HG03280 (cell line): ENCODE measurements around the gene FAM216A.
A peak's percentile ranks its signal among the peaks of the same experiment; 100 is the strongest.
"Not testable (repeated sequence)": the region's sequence is repeated elsewhere in the genome, so short reads cannot be mapped to it uniquely, and the experiment has no call there.

Source experiments
- ATAC-seq: cut with Tn5 transposase; IDR thresholded peaks from one replicate; pipeline ENCODE4 v1.9.1; 2021; ENCODE audit warnings: mild to moderate bottlenecking, moderate library complexity; ENCODE audit not compliant: unreplicated experiment

The FAM216A gene

DNA sequence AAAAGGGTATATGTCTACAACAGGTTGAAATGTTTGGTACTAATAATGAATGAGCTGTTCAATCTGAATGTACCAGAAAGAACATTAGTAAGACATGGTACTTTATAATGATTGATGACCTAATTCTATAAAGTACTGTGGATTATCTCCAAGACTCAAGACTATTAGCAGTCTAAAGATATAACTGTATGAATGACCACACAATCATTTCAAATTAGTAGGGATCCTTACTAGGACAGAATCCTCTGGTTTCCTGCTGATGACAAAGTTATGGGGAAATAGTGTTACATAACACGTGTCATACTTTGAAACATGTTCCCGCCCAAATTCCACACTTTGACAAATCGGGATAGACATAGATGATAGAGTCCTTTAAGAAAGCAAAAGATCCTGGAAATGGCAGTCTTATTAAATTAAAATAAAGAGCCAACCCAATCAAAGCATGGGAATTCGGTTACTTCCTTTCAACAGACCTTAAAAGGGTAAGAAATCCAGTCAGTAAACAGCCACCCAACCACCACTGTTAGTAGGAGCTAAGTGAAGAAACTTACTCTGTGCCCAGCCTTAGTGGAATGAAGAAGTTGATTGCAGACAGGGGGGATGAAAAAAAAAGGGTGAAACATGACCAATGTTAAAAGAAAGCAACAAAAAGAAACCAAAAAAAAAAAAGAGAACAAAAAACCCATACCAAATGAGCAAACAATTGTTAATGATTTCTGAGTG is 30.5 kb downstream of the FAM216A start:
- ATAC-seq = no peak

DNA sequence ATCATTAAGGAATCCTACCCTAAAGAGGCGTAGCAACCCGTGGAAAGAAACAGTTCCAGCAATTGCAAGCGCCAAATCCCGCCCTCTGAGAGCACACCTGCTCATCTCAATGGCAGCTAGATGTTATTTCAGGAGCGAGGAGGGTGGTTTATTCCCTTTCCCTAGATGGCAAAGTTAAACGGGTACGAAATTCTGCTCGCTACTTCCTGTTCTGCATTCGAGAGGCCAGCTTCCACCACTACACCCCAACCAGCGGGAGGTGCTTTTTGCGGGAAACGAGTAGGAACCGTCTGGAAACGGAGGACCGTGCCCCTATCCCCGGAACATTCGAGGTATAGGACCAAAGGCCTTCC is 32.7 kb downstream of the FAM216A start:
- ATAC-seq = peak; percentile 10

DNA sequence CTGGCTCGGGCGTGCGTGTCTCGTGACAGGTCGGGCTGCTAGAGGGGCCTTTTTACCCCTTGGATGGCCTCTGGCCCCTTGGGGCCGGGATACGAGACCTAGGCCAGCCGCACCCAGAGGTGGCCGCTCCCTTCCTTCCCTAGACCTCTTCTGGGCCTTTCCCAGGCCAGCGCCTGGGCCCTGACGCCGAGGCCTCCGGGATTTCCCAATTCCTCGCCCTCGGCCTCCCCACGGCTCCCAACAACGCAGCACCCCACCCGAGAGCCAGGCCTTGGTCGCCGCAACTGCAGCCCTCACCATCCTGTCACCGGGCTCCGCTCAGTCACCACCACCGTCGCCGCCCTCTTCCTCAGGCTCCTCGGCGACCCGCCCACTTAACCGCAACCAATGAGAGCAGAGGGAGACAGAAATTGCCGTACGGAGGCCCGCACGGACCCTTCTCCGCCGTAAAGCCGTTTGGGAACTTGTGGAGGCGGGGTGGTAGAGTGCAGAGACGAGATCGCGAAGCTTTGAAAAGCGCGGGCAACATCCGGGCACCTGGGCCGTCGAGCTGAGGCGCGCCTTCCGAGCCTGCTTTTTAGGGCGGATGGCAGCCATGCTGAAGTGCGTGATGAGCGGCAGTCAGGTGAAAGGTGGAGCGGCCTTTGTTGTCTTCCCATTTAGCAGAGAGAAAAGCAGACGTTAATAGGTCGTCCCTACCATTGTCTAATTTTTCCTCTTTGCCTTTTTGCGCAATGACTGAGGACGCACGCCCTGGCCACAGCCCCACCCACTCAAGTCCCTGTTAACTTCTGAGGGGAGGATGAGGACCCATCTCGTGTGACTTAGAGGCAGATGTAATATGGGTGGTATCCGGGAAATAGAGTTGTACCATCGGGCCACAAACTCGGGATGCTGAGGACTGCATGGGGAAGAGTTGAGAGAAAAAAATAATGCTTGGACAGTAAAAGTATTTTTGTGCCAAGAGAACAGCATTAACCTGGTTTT is 33.4 kb downstream of the FAM216A start, which contains the start of the genes RAD9B and VPS29:
Gene RAD9B (plus strand): TSS at position 580 of the 987 bp plus-strand sequence. CDS start 7 bp downstream, at position 587.
Gene VPS29 (minus strand): TSS at position 360 of the 987 bp plus-strand sequence. CDS start 60 bp downstream, at position 300.
- peak; percentile 93 for ATAC-seq

DNA sequence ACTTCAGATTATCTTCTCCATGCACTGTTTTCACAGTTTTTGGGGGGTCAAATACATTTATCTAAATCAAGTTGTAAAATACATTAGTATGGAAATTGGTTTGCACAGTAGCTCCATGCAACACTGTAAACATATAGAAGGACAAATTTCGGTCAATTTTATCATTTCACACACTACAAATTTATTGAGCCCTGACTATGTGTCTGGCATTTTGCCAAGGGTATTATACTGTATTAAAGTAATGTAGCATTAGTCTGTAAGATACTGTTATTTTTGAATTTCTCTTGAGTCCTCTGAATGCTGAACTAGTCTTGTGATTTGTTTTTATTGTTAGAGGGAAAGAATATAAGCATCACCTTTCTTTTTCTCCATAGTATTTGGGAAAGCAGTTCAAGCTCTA is 34.8 kb downstream of the FAM216A start:
- no peak for ATAC-seq

DNA sequence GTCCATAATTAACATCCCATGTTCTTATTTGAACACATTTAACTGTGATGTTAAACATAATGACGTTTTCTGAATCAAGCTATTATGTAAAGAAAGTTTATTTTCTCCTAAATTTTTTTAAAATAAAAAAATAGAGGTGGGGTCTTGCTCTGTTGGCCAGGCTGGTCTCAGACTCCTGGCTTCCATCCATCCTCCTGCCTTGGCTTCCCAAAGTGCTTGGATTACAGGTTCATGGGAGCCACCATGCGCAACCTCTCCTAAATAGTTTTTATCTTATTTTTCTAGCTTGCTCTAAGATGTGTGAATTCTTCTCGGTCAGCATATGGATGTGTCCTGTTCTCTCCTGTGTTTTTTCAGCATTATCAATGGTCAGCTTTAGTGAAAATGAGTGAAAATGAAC is 36.7 kb downstream of the FAM216A start:
- ATAC-seq = no peak

DNA sequence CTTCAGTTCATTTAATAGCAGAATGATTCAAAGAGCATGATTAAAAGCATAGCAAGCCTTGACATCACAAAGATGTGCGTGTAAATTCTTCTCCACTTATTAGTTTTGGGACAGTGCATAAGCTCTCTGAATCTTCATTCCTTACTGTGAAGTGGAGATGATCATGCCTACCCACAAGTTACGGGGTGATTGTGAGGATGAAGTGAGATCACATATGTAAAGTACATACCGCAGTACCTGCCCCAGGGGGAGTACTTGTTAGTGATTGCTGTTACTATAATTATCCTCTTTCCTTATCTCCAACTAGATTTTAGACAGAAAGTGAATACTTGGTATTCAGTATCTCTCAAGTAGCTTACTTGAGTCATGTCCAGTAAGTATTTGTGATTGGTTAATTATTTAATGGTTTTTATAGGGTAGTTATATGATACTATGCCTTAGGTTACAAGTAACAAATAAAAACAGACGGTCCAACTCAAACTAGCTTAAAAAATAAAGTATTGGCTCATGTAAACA is 39.5 kb downstream of the FAM216A start:
- ATAC-seq = no peak

DNA sequence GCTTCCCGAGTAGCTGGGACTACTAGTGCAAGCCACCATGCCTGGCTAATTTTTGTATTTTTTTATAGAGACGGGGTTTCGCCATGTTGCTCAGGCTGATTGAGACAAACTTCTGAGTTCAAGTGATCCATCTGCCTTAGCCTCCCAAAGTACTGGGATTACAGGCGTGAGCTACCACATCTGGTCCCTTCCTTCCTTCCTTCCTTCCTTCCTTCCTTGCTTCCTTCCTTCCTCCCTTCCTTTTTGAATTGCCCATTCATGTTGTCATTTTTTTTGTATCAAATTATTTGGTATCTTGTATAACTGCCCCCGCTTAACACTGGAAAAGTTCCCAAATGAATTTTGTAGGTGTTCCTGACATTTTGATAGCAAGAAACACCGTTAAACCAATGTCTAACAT is 45.2 kb downstream of the FAM216A start:
- no peak for ATAC-seq

DNA sequence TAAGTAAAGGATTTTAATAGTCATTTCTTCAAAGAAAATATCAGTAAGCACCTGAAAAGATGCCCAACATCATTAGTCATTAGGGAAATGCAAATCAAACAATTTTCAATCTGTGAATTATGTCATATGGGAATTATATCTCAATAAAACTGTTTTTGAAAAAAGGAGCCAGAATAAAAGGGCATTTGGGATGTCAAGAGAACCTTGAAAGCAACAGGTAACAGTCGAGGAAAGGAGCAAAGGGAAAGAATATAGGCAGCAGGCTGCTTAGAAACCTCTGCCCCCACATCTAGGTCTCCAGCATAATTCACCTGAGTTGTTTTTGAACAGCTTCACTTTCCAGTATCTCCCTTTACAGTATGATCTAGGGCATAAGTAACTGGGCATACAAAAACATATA is 45.7 kb downstream of the FAM216A start:
- ATAC-seq = no peak

DNA sequence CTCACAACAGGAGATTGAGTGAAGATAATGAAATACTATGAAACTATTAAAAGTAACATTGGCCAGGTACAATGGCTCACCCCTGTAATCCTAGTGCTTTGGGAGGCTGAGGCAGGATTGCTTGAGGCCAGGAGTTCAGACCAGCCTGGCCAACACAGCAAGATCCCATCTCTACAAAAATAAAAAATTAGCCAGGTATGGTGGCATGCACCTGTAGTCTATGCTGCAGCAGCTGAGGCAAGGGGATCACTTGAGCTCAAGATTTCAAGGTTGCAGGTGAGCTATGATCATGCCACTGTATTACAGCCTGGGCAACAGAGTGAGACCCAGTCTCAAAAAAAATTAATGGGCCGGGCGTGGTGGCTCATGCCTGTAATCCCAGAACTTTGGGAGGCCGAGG is 48.4 kb downstream of the FAM216A start:
- no peak for ATAC-seq

DNA sequence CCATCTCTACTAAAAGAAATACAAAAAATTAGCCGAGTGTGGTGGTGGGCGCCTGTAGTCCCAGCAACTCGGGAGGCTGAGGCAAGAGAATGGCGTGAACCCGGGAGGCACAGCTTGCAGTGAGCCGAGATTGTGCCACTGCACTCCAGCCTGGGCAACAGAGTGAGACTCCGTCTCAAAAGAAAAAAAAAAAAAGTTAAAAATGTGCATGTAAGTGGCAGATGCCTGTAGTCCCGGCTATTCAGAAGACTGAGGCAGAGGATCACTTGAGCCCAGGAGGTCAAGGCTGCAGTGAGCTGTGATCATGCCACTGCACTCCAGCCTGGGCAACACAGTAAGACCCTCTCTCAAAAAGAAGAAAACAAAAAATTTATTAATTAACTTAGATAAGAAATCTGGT is 49.4 kb downstream of the FAM216A start:
- not testable (repeated sequence) for ATAC-seq

DNA sequence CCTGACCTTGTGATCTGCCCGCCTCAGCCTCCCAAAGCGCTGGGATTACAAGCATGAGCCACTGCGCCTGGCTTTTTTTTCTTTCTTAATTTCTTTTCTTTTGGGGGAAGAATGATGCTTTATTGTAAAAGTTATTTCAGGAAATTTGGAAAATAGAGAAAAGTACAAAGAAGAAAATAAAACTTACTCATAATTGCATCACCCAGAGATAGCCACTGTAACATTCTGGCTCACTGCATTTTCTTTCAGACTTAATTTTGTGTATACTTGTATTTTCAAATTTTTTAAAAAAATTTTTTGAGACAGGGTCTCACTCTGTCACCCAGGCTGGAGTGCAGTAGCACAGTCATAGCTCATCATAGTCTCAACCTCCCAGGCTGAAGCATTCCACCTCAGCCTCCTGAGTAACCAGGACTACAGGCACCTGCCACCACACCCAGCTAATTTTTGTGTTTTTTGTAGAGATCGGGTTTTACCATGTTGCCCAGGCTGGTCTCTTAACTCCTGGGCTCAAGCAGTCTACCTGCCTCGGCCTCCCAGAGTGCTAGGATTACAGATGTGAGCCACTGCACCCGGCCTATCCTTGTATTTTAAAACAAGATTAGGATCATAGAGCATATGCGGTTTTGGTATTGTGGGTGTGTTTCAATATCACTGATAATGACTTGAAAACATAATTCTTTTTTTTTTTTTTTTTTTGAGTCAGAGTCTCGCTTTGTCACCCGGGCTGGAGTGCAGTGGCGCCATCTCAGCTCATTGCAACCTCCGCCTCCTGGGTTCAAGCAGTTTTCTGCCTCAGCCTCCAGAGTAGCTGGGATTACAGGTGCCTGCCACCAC is 52.4 kb downstream of the FAM216A start:
- ATAC-seq = not testable (repeated sequence)

DNA sequence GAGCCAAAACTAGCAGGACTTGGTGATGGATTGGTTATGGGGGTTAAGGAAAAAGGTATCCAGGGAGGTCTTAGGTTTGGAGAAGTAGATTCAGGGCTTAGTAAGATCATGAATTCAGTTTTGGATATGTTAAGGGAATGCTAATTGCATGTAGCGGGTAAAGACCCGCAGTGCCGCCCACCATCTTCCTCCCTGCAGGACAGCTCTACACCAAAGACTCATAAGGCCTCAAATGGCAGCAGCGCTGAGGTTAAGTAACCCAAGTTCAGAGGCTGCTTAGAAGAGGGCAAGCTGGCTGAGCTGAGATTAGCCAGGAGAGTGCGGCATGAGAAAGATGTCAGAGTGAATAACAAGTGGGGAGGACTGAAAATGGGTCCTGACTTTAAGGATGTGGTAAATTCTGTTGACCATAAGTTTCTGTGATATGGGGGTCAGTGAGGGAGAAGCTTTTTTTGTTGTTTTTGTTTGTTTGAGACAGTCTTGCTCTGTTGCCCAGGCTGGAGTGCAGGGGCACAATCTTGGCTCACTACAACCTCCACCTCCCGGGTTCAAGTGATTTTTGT is 59.7 kb downstream of the FAM216A start:
- ATAC-seq = no peak

DNA sequence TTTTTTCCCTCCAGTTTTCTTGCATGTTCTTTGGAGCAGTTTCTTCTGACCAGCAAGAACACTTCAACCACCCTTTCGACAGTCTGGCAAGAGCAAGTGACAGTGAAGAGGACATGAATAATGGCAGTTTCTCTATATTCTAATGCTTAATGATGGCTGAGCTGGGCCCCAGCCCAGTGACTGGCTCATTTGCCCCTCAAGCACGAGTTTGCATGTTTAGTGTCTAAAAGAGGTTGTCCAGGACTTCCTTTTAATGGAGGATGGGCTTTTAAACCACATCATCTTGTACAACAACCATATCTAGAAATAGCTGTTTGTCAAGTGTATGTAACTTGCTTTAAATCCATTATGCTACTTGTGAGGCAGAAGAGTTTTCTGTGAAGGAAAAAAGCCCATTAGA is 61.9 kb downstream of the FAM216A start:
- ATAC-seq = no peak

DNA sequence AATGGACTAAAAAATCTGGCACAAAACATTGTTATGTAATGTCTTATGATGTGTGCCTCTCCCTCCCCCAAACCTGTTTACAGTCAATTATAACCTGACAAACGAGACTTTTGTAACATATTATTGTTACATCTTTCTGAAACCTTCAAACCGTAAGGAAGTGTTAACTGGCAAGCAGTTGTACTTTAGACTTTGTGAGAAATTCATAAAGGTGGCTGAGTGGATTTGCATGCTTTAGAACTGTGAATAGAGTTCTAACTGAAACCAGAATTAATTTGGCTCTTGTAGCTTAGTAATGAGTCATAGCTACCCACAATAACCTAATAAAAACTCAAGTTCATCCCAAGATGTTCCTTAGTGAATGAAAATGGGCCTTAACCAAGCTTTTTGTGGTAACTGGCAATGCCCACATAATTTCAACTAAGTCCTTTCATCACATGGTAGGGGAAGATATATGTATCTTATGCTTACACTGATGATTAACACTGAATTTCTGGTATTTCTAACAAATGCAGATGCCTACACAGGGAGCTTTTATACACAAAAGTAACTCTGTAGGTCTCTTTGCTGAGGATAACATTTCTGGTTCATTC is 63.2 kb downstream of the FAM216A start:
- peak; percentile 78 for ATAC-seq

DNA sequence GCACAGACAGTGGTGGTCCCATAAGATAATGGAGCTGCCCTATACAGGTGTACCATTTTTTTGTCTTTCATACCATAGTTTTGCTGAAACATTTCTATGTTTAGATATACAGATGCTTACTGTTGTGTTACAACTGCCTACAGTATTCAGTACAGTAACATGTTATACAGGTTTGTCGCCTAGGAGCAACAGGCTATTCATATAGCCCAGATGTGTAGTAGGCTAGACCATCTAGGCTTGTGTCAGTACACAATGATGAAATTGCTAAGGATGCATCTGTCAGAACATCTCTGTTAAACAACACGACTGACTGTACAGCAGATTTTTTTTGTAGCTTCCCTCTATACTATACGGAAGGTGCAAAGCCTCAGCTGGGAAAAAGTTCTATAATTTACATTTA is 64.0 kb downstream of the FAM216A start:
- ATAC-seq = no peak

DNA sequence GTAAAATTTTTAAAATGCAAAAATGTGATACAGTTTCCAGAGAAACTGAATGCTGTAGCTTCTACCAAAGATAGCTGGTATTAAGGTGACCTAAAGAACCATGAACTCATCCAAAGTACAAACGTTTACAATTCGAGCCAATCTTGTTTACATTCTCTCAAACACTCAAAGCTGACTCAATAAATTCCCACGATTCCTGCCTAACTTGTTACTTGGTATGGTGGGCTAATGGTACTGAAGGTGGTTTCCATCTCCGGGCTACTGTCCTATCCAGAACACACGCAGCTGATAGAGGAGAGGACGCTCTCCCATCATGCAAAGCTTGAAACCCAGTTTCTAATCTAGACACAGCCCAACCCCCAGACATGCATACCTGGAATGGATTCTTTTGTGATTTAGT is 65.0 kb downstream of the FAM216A start:
- no peak for ATAC-seq

DNA sequence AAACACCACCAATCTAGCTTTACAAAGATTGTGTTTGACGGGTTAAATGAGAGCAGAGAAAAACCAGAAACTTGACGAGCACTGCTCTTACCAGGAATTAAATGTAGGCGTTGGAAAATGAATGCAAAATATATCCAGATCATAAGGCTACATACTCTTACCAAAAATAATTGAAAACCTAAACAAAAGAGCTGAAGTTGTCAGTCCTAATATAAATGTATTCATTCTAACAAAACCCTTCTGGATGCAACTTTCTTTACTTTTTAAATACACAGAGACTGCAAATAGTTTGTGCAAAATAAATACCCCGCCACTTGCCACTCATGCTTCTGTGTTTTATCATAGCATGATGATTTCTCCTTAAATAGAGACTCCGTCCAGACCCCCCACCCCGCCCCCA is 66.2 kb downstream of the FAM216A start:
- no peak for ATAC-seq

DNA sequence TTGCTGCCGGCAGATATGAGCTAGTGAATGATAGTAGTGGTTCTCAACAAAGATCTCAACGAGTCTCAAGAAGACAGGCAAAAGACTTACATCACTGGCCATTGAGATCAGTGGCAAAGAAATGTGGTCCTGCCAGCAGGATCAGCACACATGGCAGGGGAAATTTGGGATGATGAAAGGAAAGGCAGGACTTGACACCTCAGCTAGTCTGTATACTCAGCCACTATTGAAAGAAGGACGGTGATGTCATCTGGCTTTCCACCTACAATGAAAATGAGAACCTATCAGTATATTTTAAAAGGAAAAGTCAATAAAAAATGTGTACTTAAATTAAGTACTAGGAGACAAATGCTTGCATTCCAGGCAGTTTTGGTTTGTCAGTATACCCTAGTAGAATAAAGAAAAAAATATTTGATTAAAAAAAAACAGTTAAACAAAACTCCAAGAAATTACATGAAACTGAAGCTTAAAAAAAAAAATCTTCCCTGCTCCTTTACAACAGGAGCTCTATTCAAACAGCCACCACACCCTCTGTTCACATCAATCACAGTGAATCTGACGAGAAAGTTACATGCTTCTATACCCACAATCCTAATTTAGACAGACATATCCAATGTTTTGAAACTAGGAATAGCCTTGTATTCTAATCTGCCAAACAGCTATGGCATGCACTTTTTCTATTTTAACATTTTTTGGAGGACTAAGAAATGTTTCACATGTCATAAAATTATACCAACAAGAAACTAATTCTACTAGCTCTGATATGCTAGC is 68.4 kb downstream of the FAM216A start:
- no peak for ATAC-seq
